Keratinocyte (primary cell): Measurements from ENCODE around the gene KCNQ2. TPM values are rescaled to one million over a fixed set of nuclear protein-coding genes. Genes with fewer than 3 reads are reported as not detected.

Experiments used
- DNase-seq: peaks from one replicate; pipeline ENCODE4 v3.0.0-alpha.2; 2011; ENCODE audit warnings: low read depth, missing footprints, low spot score
- FAIRE-seq: peaks from 2 replicates; lab custom pipeline; 2011; peaks lifted over from hg19 to GRCh38; lab: Jason Lieb, UNC
- H2AFZ ChIP-seq: 2 replicates; pipeline ENCODE4 v1.6.0; 2012; ENCODE audit warnings: low read length, control low read depth, inconsistent platforms; ENCODE audit not compliant: control insufficient read depth
- H3K27ac ChIP-seq: 2 replicates; pipeline ENCODE4 v1.5.1; 2011; ENCODE audit warnings: low read length; ENCODE audit not compliant: control insufficient read depth, insufficient read depth
- H3K27me3 ChIP-seq: 3 replicates; pipeline ENCODE4 v1.6.0; 2011; ENCODE audit warnings: low read length; ENCODE audit not compliant: control insufficient read depth, insufficient read depth; ENCODE audit errors: extremely low read depth
- H3K36me3 ChIP-seq, 2 experiments: 2 replicates in 1 of 2; 3 replicates in 1 of 2; pipeline ENCODE4 v1.5.1; 2011; ENCODE audit warnings: low read length in 2 of 2, mild to moderate bottlenecking in 1 of 2; ENCODE audit not compliant: control insufficient read depth in 2 of 2, insufficient read depth in 2 of 2; ENCODE audit errors: extremely low read depth in 1 of 2
- H3K4me1 ChIP-seq: 3 replicates; pipeline ENCODE4 v1.5.1; 2011; ENCODE audit warnings: low read length; ENCODE audit not compliant: control insufficient read depth, insufficient read depth; ENCODE audit errors: extremely low read depth
- H3K4me2 ChIP-seq: 3 replicates; pipeline ENCODE4 v1.6.0; 2011; ENCODE audit warnings: low read depth, low read length; ENCODE audit not compliant: control insufficient read depth, insufficient read depth; ENCODE audit errors: extremely low read depth
- H3K4me3 ChIP-seq, 3 experiments: fragments of 200-600 bp in 1 of 3; sonication (generic) in 1 of 3; 2 replicates in 2 of 3; 3 replicates in 1 of 3; pipeline ENCODE4 v1.5.1; 2011 to 2016; ENCODE audit warnings: low read length in 3 of 3, mild to moderate bottlenecking in 3 of 3, control low read depth in 2 of 3, inconsistent platforms in 1 of 3, low read depth in 1 of 3, mixed read lengths in 1 of 3, mixed run types in 1 of 3, moderate library complexity in 1 of 3; ENCODE audit not compliant: control insufficient read depth in 2 of 3, insufficient read depth in 2 of 3; ENCODE audit errors: extremely low read depth in 1 of 3
- H3K79me2 ChIP-seq: 2 replicates; pipeline ENCODE4 v1.6.0; 2012; ENCODE audit warnings: low read length; ENCODE audit not compliant: control insufficient read depth, insufficient read depth
- H3K9ac ChIP-seq: 3 replicates; pipeline ENCODE4 v1.6.0; 2011; ENCODE audit warnings: low read length; ENCODE audit not compliant: control insufficient read depth, insufficient read depth; ENCODE audit errors: extremely low read depth
- H3K9me1 ChIP-seq: 3 replicates; pipeline ENCODE4 v1.6.0; 2011; ENCODE audit warnings: low read length; ENCODE audit not compliant: control insufficient read depth, insufficient read depth; ENCODE audit errors: extremely low read depth
- H3K9me3 ChIP-seq: 2 replicates; pipeline ENCODE4 v1.5.1; 2012; ENCODE audit warnings: low read depth, low read length; ENCODE audit not compliant: control insufficient read depth
- H4K20me1 ChIP-seq: 3 replicates; pipeline ENCODE4 v1.6.0; 2011; ENCODE audit warnings: low read length; ENCODE audit not compliant: control insufficient read depth, insufficient read depth; ENCODE audit errors: extremely low read depth
- EZH2 ChIP-seq: IDR thresholded peaks from one replicate; pipeline ENCODE4 v1.6.1; 2012; ENCODE audit warnings: inconsistent platforms, mild to moderate bottlenecking, low read length, moderate library complexity
- dilution Hi-C: fragments of 300-500 bp; cut with MboI; formaldehyde crosslinking; loops from one replicate; pipeline ENCODE4 v1.7.0; 2020; ENCODE audit warnings: low sequenced_read_pairs; ENCODE audit not compliant: extremely low pct_ligation_motif_present
- polyA plus RNA-seq, 5 experiments: library from polyadenylated mRNA; depleted of rRNA in 3 of 5; stranded (reverse) in 3 of 5; stranded (forward) in 1 of 5; unstranded in 1 of 5; fragments of >200 nt; gene quantifications; 1 replicate in 1 of 5; 2 replicates in 3 of 5; 3 replicates in 1 of 5; pipeline versions ENCODE4 v1.2.1 to v1.2.3, GENCODE V29; 2011 to 2012; ENCODE audit warnings: missing spikeins in 2 of 5, low read depth in 1 of 5, low replicate concordance in 1 of 5
- TF ChIP-seq, protein P1 (sequence below), 3 experiments: IDR thresholded peaks in 1 of 3; conservative IDR thresholded peaks in 1 of 3; optimal IDR thresholded peaks in 1 of 3; 2 replicates in 2 of 3; 3 replicates in 1 of 3; pipeline versions ENCODE3 to v1.5.1; 2011; ENCODE audit warnings: low read length in 3 of 3, mild to moderate bottlenecking in 3 of 3, moderate library complexity in 2 of 3, control low read depth in 1 of 3, inconsistent platforms in 1 of 3; ENCODE audit not compliant: insufficient read depth in 2 of 3; ENCODE audit errors: extremely low read depth in 1 of 3

KCNQ2 gene
- polyA plus RNA-seq, 1 donor (not counting 4 experiments of a cell fraction or from before 2014, with no cell fraction given) = not detected

DNA sequence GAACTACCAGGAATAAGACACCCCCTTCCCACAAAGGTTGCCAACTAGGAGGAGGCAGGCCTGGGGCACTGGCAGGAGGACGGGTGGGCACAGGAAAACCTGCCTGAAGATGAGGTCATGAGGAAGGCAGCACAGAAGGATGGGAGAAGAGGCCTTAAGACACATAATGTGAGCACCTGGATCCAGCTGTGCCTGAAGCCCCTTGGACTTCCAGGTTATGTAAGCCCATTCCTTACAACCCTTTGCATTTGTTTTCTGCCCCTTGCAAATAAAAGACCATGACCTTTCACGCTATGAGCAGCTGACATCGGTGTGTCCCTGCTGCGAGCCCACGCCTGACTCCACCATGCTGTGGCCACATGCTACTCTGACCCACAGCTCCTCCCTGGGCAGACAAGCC lies 23.4 kb downstream of the KCNQ2 start:
- Histone ChIP-seq H3K36me3 (no peaks in the 10 kb centered on the region), H3K9ac (no peak overlapping the region), H3K9me1 (no peaks in the 10 kb centered on the region), H4K20me1 (no peaks in the 10 kb centered on the region), H3K27ac (no peak overlapping the region), H2AFZ (no peak overlapping the region), H3K79me2 (no peaks in the 10 kb centered on the region), H3K27me3 (peaks cover 24% of the 10 kb centered on the region), H3K9me3 (no peaks in the 10 kb centered on the region), H3K4me3 (no peak overlapping the region), H3K4me1 (peaks cover under 1% of the 10 kb centered on the region), H3K4me2 (no peak overlapping the region)
- no peak for TF ChIP-seq EZH2
- TF ChIP-seq, protein P1, sequence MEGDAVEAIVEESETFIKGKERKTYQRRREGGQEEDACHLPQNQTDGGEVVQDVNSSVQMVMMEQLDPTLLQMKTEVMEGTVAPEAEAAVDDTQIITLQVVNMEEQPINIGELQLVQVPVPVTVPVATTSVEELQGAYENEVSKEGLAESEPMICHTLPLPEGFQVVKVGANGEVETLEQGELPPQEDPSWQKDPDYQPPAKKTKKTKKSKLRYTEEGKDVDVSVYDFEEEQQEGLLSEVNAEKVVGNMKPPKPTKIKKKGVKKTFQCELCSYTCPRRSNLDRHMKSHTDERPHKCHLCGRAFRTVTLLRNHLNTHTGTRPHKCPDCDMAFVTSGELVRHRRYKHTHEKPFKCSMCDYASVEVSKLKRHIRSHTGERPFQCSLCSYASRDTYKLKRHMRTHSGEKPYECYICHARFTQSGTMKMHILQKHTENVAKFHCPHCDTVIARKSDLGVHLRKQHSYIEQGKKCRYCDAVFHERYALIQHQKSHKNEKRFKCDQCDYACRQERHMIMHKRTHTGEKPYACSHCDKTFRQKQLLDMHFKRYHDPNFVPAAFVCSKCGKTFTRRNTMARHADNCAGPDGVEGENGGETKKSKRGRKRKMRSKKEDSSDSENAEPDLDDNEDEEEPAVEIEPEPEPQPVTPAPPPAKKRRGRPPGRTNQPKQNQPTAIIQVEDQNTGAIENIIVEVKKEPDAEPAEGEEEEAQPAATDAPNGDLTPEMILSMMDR (optimal IDR thresholded peaks at IDR 0.05 in 1 of 3, IDR thresholded peaks at IDR 0.05 in 1 of 3, conservative IDR thresholded peaks at IDR 0.05 in 1 of 3; ENCODE audit: extremely low read depth in 1 of 3, insufficient read depth in 2 of 3, low read length in 3 of 3) = no peak
- no peak for DNase-seq
- dilution Hi-C loops = no loop called here
- FAIRE-seq = no peak

DNA sequence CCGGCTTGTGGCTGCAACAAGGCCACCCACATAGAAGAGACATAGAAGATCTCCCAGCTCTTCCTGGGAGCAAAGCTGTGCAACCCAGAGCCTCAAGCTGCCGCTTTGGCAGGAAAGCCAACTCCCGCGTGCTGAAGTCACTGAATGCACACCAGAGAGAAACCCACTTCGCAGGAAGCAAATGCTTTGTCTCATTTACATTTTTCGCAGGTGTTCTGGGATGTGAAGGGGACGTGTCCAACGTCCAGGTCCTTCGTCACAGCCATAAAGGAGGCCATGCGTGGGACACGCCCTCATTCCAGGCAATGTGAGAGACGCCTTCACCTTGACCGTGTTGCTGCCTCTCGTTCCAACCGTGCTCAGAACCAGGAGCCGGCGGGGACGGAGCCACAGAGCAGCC lies 24.4 kb downstream of the KCNQ2 start:
- H3K79me2 ChIP-seq = no peaks in the 10 kb centered on the region
- H3K4me1 ChIP-seq = no peaks in the 10 kb centered on the region
- no peak overlapping the region for H3K4me2 ChIP-seq
- TF ChIP-seq, protein P1 (optimal IDR thresholded peaks at IDR 0.05 in 1 of 3, IDR thresholded peaks at IDR 0.05 in 1 of 3, conservative IDR thresholded peaks at IDR 0.05 in 1 of 3; ENCODE audit: extremely low read depth in 1 of 3, insufficient read depth in 2 of 3, low read length in 3 of 3) = no peak
- TF ChIP-seq EZH2 = no peak
- no peak overlapping the region for H3K4me3 ChIP-seq
- H3K9me3 ChIP-seq = no peaks in the 10 kb centered on the region
- H2AFZ ChIP-seq = no peak overlapping the region
- no peak overlapping the region for H3K27ac ChIP-seq
- H3K9ac ChIP-seq = no peak overlapping the region
- no peaks in the 10 kb centered on the region for H3K9me1 ChIP-seq
- FAIRE-seq (no peak), DNase-seq (no peak)
- dilution Hi-C loops = no loop called here
- no peaks in the 10 kb centered on the region for H3K36me3 ChIP-seq
- no peaks in the 10 kb centered on the region for H4K20me1 ChIP-seq
- H3K27me3 ChIP-seq = peaks cover 24% of the 10 kb centered on the region
